Panc1 (cell line): ENCODE results near the gene ZSCAN21. TPM values are rescaled to one million over a fixed set of nuclear protein-coding genes. Genes with fewer than 3 reads are reported as not detected.

ENCODE experiments used
- ATAC-seq: fragments of 200-7000 bp; cut with Tn5 transposase; 2 replicates; pipeline ENCODE4 v1.9.1; 2020; ENCODE audit warnings: mild to moderate bottlenecking, moderate library complexity
- BruUV-seq: library from RNA; stranded (reverse); fragments of 400-500 nt; replicated peaks from 2 replicates; lab custom pipeline; 2021; lab: Mats Ljungman, UMichigan
- CTCF ChIA-PET: fragments of 300-600 bp; sonication (Branson Sonifier 250); formaldehyde crosslinking; loops from one replicate; lab custom pipeline; 2022; ENCODE audit warnings: antibody characterized with exemption; lab: Charles Lee
- POLR2A ChIA-PET: fragments of 300-600 bp; sonication (Branson Sonifier 250); formaldehyde crosslinking; loops from one replicate; lab custom pipeline; 2022; ENCODE audit warnings: antibody characterized with exemption; lab: Charles Lee
- DNase-seq: peaks from one replicate; pipeline ENCODE4 v3.0.0-alpha.2; 2010; ENCODE audit warnings: low read depth, low spot score
- H3K27ac ChIP-seq: 2 replicates; pipeline ENCODE4 v1.5.1; 2011; ENCODE audit warnings: mild to moderate bottlenecking, low read length, inconsistent platforms
- H3K27me3 ChIP-seq: fragments of 200-500 bp; sonication (Bioruptor generic); 2 replicates; pipeline ENCODE4 v1.6.0; 2014; ENCODE audit warnings: low read length, inconsistent platforms; ENCODE audit not compliant: control insufficient read depth, insufficient read depth
- H3K36me3 ChIP-seq: fragments of 200-500 bp; sonication (Bioruptor generic); 2 replicates; pipeline ENCODE4 v1.5.1; 2014; ENCODE audit warnings: inconsistent platforms, mild to moderate bottlenecking, low read length, moderate library complexity; ENCODE audit not compliant: control insufficient read depth, insufficient read depth
- H3K4me1 ChIP-seq: 2 replicates; pipeline ENCODE4 v1.5.1; 2011; ENCODE audit warnings: inconsistent platforms, mild to moderate bottlenecking, low read length, moderate library complexity; ENCODE audit not compliant: control insufficient read depth, insufficient read depth
- H3K4me3 ChIP-seq, 2 experiments: 2 replicates each; pipeline ENCODE4 v1.5.1; 2011 to 2012; ENCODE audit warnings: low read depth in 2 of 2, low read length in 2 of 2, mild to moderate bottlenecking in 2 of 2, inconsistent platforms in 1 of 2, moderate library complexity in 1 of 2
- H3K9me3 ChIP-seq: fragments of 200-500 bp; sonication (Bioruptor generic); 2 replicates; pipeline ENCODE4 v1.5.1; 2014; ENCODE audit warnings: low read depth, mild to moderate bottlenecking, inconsistent platforms, low read length, moderate library complexity; ENCODE audit not compliant: control insufficient read depth, insufficient read depth
- CTCF ChIP-seq: fragments of 450-650 bp; IDR thresholded peaks from 2 replicates; pipeline ENCODE4 v1.5.1; 2017; ENCODE audit warnings: mild to moderate bottlenecking
- POLR2AphosphoS5 ChIP-seq: IDR thresholded peaks from 2 replicates; pipeline ENCODE4 v1.6.1; 2012; ENCODE audit warnings: mild to moderate bottlenecking, low read depth, low read length, moderate library complexity
- REST ChIP-seq, 2 experiments: IDR thresholded peaks; 2 replicates each; pipeline ENCODE4 v1.6.1; 2011 to 2012; ENCODE audit warnings: low read depth in 2 of 2, control low read depth in 1 of 2, low read length in 1 of 2, mild to moderate bottlenecking in 1 of 2, moderate library complexity in 1 of 2; ENCODE audit not compliant: insufficient read depth in 1 of 2
- SIN3A ChIP-seq: IDR thresholded peaks from 2 replicates; pipeline ENCODE4 v1.6.1; 2012; ENCODE audit warnings: low read depth, mild to moderate bottlenecking, low read length, moderate library complexity, borderline replicate concordance; ENCODE audit not compliant: insufficient read depth
- TCF7L2 ChIP-seq: IDR thresholded peaks from 2 replicates; pipeline ENCODE4 v1.6.1; 2011; ENCODE audit warnings: mild to moderate bottlenecking, low read depth, low read length, inconsistent platforms
- in situ Hi-C: cut with HindIII; loops from 2 replicates; pipeline ENCODE4 v1.10.0; 2016; ENCODE audit warnings: low sequenced_read_pairs, low pct_unique_long_range_greater_than_20kb
- intact Hi-C: fragments of 100-400 bp; cut with micrococcal nuclease; formaldehyde crosslinking; loops from one replicate; pipeline ENCODE4 v1.10.0; 2022; ENCODE audit not compliant: unreplicated experiment
- total RNA-seq: library from RNA; stranded (reverse); gene quantifications from one replicate; pipeline ENCODE4 v1.2.1, GENCODE V29; 2021; ENCODE audit not compliant: unreplicated experiment

ZSCAN21 gene
- total RNA-seq, 1 experiment from 2014 or later, result 13.4 TPM

GRCh38 chr7:100053215-100053614 is 3.6 kb downstream of the ZSCAN21 start:
- Histone ChIP-seq H3K4me3 (no peak overlapping the region), H3K36me3 (no peaks in the 10 kb centered on the region; the same call in 1 of the 2 replicates), H3K27ac (no peak overlapping the region), H3K27me3 (no peaks in the 10 kb centered on the region), H3K9me3 (no peaks in the 10 kb centered on the region), H3K4me1 (peaks cover 4% of the 10 kb centered on the region)
- TF ChIP-seq POLR2AphosphoS5 (no peak), TCF7L2 (no peak), CTCF (no peak), REST (IDR thresholded peaks at IDR 0.05; ENCODE audit: insufficient read depth in 1 of 2, low read depth in 2 of 2, low read length in 1 of 2) (no peak), SIN3A (no peak)
- peak; percentile 56 for ATAC-seq
- BruUV-seq, result no TSS peak
- CTCF ChIA-PET, result interaction anchor here (0.6 to 1.8 kb wide), 7 partner anchors 10 to 135 kb away, joined by 3 to 14 read pairs (median 4); partner anchors contain the start of gene GJC3
- DNase-seq, result peak; percentile 46
- POLR2A ChIA-PET, result interaction anchor here (0.6 to 1.1 kb wide), 2 partner anchors 53 to 60 kb away, joined by 3 read pairs; no protein-coding TSS in a partner anchor
- in situ Hi-C loops (no loop called here), intact Hi-C loops (loop anchor here (1.0 to 10.0 kb wide), 2 partner anchors 59 to 138 kb away; partner anchors contain the start of gene TRIM4)

GRCh38 chr7:100057006-100057405 is 7.4 kb downstream of the ZSCAN21 start:
- CTCF ChIA-PET, result no interaction called here
- ATAC-seq (no peak), DNase-seq (no peak)
- Histone ChIP-seq H3K4me3 (no peak overlapping the region), H3K27me3 (no peaks in the 10 kb centered on the region), H3K27ac (no peak overlapping the region), H3K4me1 (no peaks in the 10 kb centered on the region), H3K36me3 (no peaks in the 10 kb centered on the region), H3K9me3 (no peaks in the 10 kb centered on the region)
- intact Hi-C loops, result loop anchor here (5.0 to 10.0 kb wide), 2 partner anchors 142 to 550 kb away; partner anchors contain the start of gene TRIM4
- TF ChIP-seq CTCF, result no peak
- no peak for TF ChIP-seq REST (IDR thresholded peaks at IDR 0.05; ENCODE audit: insufficient read depth in 1 of 2, low read depth in 2 of 2, low read length in 1 of 2)
- no peak for TF ChIP-seq POLR2AphosphoS5
- no peak for TF ChIP-seq TCF7L2
- TF ChIP-seq SIN3A, result no peak
- POLR2A ChIA-PET, result no interaction called here
- BruUV-seq, result TSS peak; percentile 19
- in situ Hi-C loops, result no loop called here
